GM12865 (cell line): Measurements from ENCODE around the gene GRAMD1B.

Experiments
- DNase-seq: peaks from one replicate; pipeline ENCODE4 v3.0.0; 2010; ENCODE audit warnings: low read depth
- H3K4me3 ChIP-seq: 2 replicates; pipeline ENCODE4 v1.5.1; 2011; ENCODE audit warnings: mild to moderate bottlenecking, low read depth, low read length, control low read depth
- TF ChIP-seq, protein P1 (sequence below): IDR thresholded peaks from 2 replicates; pipeline ENCODE4 v1.5.1; 2011; ENCODE audit warnings: low read length, control low read depth, low read depth, inconsistent platforms; ENCODE audit not compliant: insufficient read depth; ENCODE audit errors: missing control alignments

The GRAMD1B gene

GRCh38 chr11:123439616-123440015 is 9.5 kb downstream of the GRAMD1B start:
- TF ChIP-seq, protein P1, sequence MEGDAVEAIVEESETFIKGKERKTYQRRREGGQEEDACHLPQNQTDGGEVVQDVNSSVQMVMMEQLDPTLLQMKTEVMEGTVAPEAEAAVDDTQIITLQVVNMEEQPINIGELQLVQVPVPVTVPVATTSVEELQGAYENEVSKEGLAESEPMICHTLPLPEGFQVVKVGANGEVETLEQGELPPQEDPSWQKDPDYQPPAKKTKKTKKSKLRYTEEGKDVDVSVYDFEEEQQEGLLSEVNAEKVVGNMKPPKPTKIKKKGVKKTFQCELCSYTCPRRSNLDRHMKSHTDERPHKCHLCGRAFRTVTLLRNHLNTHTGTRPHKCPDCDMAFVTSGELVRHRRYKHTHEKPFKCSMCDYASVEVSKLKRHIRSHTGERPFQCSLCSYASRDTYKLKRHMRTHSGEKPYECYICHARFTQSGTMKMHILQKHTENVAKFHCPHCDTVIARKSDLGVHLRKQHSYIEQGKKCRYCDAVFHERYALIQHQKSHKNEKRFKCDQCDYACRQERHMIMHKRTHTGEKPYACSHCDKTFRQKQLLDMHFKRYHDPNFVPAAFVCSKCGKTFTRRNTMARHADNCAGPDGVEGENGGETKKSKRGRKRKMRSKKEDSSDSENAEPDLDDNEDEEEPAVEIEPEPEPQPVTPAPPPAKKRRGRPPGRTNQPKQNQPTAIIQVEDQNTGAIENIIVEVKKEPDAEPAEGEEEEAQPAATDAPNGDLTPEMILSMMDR, result no peak
- no peak overlapping the region for H3K4me3 ChIP-seq
- peak; percentile 50 for DNase-seq

GRCh38 chr11:123441161-123441560 is 11.1 kb downstream of the GRAMD1B start:
- H3K4me3 ChIP-seq, result no peak overlapping the region
- DNase-seq, result no peak
- TF ChIP-seq, protein P1, result no peak

DNA sequence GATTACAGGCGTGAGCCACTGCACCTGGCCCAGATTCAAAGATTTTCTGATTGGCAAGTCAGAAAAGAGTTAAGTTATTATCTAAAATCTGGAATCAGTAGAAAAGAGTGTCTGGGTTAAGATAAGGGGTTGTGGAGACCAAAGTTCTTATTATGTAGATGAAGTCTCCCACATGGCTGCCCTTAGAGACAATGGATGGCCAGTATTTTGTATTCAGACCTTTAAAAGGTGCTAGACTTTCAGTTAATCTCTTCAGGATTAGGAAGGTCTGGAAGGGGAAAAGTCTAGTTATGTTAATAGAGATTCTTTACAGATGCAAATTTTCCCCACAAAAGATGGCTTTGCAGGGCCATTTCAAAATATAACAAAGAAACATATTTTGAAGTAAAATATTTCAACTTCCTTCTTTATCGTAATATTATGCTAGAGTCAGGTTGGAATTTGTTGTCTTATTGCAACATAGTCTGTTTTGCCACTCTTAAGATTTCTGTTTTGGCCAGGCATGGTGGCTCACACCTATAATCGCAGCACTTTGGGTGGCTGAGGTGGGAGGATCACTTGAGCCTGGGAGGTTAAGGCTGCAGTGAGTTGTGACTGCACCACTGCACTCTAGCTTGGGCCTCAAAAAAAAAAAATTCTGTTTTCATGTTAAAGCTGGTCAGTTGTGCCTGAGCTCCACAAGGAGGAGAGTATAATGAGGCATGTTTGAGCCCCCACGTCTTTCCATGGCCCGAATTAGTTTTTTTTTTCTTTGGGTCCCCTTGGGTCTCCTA is 14.0 kb downstream of the GRAMD1B start:
- H3K4me3 ChIP-seq, result no peak overlapping the region
- TF ChIP-seq, protein P1, result no peak
- no peak for DNase-seq

DNA sequence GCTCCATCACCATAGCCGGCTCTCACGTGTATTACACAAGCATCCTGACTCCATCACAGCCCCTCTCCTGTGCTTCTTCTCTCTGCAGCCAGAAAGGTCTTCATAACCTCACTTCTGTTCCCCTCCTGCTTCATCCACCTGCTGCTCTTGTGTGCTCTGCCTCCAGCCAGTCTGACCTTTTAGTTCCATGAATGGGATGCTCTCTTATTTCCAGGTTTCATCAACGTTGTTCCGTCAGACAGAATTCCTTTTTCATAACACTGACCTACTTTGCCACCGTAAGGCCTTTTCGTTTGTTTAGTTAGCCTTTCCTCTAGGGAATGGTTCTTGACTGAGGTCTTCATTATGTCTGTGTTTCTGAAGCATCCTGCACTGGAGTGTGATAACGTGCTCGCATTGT is 18.8 kb downstream of the GRAMD1B start:
- no peak for DNase-seq
- H3K4me3 ChIP-seq, result no peak overlapping the region
- TF ChIP-seq, protein P1, result no peak

DNA sequence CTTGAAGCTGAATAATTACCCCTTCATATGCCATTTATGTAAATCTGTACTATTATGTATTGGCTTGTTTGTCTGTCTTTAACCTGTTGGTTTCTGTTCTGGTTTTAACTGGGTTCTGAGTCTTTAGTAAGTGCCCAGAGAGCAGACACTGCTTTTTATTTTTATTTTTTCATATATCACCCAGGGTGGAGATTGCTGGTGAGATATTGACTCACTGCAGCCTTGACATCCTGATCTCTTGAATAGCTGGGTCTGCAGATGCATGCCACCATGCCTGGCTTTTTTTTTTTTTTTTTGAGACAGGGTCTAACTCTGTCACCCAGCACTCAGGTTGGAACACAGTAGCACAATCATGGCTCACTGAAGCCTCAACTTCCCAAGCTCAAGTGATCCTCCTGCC is 19.4 kb downstream of the GRAMD1B start:
- H3K4me3 ChIP-seq, result no peak overlapping the region
- DNase-seq, result no peak
- TF ChIP-seq, protein P1, result no peak

DNA sequence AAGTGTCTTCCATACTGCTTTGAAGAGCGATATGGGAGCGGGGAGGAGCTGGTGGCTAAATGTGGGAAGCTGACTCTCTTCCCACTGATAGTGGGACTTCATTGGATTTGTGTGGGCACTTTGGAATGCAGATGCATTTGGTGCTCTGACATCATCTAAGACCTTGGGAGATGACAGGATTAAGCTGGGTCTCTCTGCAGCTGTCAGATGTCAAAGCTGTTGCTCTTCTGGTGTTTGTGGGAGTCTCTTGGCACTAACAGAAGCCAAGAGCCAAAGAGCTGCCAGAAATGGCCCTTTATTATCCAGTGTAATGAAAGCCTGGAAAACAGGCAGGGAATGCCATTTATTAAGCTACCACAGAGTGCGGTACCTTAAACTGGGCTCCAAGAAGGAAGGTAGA is 20.6 kb downstream of the GRAMD1B start:
- no peak overlapping the region for H3K4me3 ChIP-seq
- DNase-seq, result no peak
- TF ChIP-seq, protein P1, result no peak

GRCh38 chr11:123451183-123451781 is 21.2 kb downstream of the GRAMD1B start:
- H3K4me3 ChIP-seq, result no peak overlapping the region
- TF ChIP-seq, protein P1, result no peak
- peak; percentile 56 for DNase-seq
